ENCODE measurements around the gene CBX5.

- TF ChIP-seq RCOR1 (IDR thresholded peaks at IDR 0.05; ENCODE audit: borderline replicate concordance in 1 of 2, low read depth in 2 of 2, low read length in 2 of 2) (peak; percentile 33 to 82; a peak in 1 of 4 replicates), CTCF (IDR thresholded peaks at IDR 0.05 in 2 of 3, conservative IDR thresholded peaks at IDR 0.05 in 1 of 3; ENCODE audit: insufficient read depth in 2 of 3, low read depth in 1 of 3, low read length in 3 of 3) (peak; percentile 86 to 96 (median 94)), CHAMP1 (IDR thresholded peaks at IDR 0.05) (no peak), ZNF23 (CRISPR knock-in tag; IDR thresholded peaks at IDR 0.05) (no peak), ZFP30 (CRISPR knock-in tag; IDR thresholded peaks at IDR 0.05; ENCODE audit: borderline replicate concordance) (no peak), E2F8 (IDR thresholded peaks at IDR 0.05; ENCODE audit: low read depth, partially characterized antibody) (peak; percentile 96), CREB1 (IDR thresholded peaks at IDR 0.05) (no peak; the same call in 1 of the 2 replicates), CREB1 (CRISPR knock-in tag; IDR thresholded peaks at IDR 0.05) (no peak), SMC3 (conservative IDR thresholded peaks at IDR 0.05; ENCODE audit: insufficient read depth, low read depth, low read length) (peak; percentile 82), ZNF644 (tag; IDR thresholded peaks at IDR 0.05; ENCODE audit: low read depth) (no peak)
These were observed 62.9 kb downstream of the CBX5 start for GRCh38 chr12:54216797-54217661.
